ENCODE data around the gene COPG1. TPM values are rescaled to one million over a fixed set of nuclear protein-coding genes. Genes with fewer than 3 reads are reported as not detected.

The COPG1 gene
- total RNA-seq, 1 experiment from 2014 or later, result 132 TPM

DNA sequence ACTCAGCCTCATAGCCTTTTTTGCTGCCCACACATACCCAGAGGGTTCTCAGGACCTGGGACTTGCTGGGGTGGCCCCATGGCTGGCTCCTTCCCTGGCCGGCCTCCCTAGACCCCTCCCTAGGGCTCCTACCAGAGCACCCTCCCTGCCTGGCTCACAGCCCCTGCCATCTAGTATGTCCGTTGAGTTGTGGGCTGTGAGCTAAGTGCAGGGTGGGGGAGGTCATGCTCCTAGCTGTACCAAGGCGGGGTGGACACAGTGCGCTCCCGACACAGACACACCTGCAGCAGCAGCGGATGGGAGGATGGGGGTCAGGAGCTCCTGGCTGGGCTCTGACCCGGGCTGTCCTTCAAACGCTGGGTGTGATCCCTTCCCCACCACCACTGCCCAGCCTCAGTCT lies 70.9 kb downstream of the COPG1 start (continued):
- TF ChIP-seq NR2C2 (CRISPR knock-in tag; IDR thresholded peaks at IDR 0.05) (no peak), ZBTB43 (CRISPR knock-in tag; IDR thresholded peaks at IDR 0.05) (no peak), PRRX2 (CRISPR knock-in tag; IDR thresholded peaks at IDR 0.05) (no peak), NFE2L1 (CRISPR knock-in tag; IDR thresholded peaks at IDR 0.05) (no peak), ZNF317 (CRISPR knock-in tag; IDR thresholded peaks at IDR 0.05; ENCODE audit: borderline replicate concordance, low read depth) (no peak)
- TF ChIP-seq, protein P1, sequence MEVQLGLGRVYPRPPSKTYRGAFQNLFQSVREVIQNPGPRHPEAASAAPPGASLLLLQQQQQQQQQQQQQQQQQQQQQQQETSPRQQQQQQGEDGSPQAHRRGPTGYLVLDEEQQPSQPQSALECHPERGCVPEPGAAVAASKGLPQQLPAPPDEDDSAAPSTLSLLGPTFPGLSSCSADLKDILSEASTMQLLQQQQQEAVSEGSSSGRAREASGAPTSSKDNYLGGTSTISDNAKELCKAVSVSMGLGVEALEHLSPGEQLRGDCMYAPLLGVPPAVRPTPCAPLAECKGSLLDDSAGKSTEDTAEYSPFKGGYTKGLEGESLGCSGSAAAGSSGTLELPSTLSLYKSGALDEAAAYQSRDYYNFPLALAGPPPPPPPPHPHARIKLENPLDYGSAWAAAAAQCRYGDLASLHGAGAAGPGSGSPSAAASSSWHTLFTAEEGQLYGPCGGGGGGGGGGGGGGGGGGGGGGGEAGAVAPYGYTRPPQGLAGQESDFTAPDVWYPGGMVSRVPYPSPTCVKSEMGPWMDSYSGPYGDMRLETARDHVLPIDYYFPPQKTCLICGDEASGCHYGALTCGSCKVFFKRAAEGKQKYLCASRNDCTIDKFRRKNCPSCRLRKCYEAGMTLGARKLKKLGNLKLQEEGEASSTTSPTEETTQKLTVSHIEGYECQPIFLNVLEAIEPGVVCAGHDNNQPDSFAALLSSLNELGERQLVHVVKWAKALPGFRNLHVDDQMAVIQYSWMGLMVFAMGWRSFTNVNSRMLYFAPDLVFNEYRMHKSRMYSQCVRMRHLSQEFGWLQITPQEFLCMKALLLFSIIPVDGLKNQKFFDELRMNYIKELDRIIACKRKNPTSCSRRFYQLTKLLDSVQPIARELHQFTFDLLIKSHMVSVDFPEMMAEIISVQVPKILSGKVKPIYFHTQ (CRISPR knock-in tag; IDR thresholded peaks at IDR 0.05), result no peak

- Mint-ChIP-seq H3K27me3 (ENCODE audit: low read depth) (no peaks in the 10 kb centered on the region), H3K4me3 (no peak overlapping the region), H3K4me1 (no peaks in the 10 kb centered on the region), H3K36me3 (no peaks in the 10 kb centered on the region), H3K9me3 (no peaks in the 10 kb centered on the region), H3K27ac (no peak overlapping the region)
- CTCF ChIA-PET, result no interaction called here
- POLR2A ChIA-PET, result no interaction called here
- no peak for TF ChIP-seq TP53 (CRISPR knock-in tag; IDR thresholded peaks at IDR 0.05)
- no peak for TF ChIP-seq PRRX2 (CRISPR knock-in tag; IDR thresholded peaks at IDR 0.05)
- TF ChIP-seq, protein P2, sequence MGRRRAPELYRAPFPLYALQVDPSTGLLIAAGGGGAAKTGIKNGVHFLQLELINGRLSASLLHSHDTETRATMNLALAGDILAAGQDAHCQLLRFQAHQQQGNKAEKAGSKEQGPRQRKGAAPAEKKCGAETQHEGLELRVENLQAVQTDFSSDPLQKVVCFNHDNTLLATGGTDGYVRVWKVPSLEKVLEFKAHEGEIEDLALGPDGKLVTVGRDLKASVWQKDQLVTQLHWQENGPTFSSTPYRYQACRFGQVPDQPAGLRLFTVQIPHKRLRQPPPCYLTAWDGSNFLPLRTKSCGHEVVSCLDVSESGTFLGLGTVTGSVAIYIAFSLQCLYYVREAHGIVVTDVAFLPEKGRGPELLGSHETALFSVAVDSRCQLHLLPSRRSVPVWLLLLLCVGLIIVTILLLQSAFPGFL (CRISPR knock-in tag; IDR thresholded peaks at IDR 0.05; ENCODE audit: borderline replicate concordance), result no peak
- TF ChIP-seq ZNF671 (CRISPR knock-in tag; IDR thresholded peaks at IDR 0.05), result no peak
- TF ChIP-seq ZNF317 (CRISPR knock-in tag; IDR thresholded peaks at IDR 0.05; ENCODE audit: borderline replicate concordance, low read depth), result no peak
- TF ChIP-seq, protein P3, sequence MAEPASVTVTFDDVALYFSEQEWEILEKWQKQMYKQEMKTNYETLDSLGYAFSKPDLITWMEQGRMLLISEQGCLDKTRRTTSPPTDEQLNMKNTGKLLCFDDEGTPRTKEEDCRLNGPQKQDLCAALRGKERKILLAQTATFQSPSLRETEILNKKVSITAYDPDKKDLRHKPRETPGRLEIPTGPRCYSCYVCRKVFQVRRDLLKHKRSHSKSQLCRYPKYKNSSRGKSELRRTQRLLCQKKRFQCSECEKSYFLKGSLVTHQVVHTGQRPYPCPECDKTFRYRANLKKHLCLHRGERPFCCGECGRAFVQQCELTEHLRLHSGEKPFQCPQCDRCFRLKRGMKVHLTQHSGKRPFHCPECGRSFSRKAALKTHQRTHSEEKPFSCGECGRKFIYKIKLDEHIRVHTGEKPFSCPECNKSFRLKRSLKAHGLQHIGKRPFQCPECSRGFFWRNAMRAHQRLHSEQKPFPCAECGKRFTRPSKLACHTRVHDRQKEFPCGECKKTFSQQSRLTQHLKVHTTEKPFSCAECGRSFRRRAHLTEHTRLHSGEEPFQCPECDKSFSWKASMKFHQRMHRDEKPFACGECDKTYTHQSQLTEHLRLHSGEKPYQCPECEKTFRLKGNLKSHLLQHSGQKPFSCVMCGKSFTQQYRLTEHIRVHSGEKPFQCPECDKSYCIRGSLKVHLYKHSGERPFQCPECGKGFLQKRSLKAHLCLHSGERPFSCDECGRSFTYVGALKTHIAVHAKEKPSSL (CRISPR knock-in tag; conservative IDR thresholded peaks at IDR 0.05), result no peak
- no peak for TF ChIP-seq ZNF219 (CRISPR knock-in tag; IDR thresholded peaks at IDR 0.05; ENCODE audit: borderline replicate concordance)
- no peak for TF ChIP-seq ARID4B (CRISPR knock-in tag; IDR thresholded peaks at IDR 0.05; ENCODE audit: borderline replicate concordance)
- no peak for ATAC-seq
- DNase-seq (ENCODE audit: low spot score), result no peak
Observed at GRCh38 chr3:129320825-129321487, 71.5 kb downstream of the COPG1 start.
